ENCODE measurements around the gene CCDC74A. TPM values are rescaled to one million over a fixed set of nuclear protein-coding genes. Genes with fewer than 3 reads are reported as not detected.

CCDC74A gene
- total and polyA plus RNA-seq, 5 donors from 2014 or later, result 0.29 to 0.49 (median 0.31) TPM; not detected in 2

DNA sequence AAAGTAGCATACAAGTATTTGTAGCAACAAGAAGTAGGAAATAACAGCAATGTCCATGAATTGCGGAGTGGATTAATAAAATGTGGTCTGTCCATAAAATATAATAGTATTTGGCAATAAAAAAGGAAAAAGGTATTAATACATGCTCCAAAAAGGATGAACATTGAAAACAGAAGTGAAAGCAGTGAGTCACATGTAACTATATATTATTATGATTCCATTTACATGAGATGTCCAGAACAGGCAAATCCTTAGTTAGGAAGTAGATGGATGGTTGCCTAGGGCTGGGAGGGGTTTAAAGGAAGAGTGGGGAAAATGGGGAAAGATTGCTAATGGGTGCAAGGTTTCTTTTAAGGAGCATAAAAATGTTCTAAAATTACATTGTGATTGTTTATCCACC, 44.5 kb downstream of the CCDC74A start:
- H3K36me3 Mint-ChIP-seq, result no peaks in the 10 kb centered on the region
- Histone ChIP-seq H3K36me3 (ENCODE audit: control insufficient read depth, insufficient read depth, low read length) (no peaks in the 10 kb centered on the region), H3K27me3 (ENCODE audit: control insufficient read depth, insufficient read depth, low read length) (no peaks in the 10 kb centered on the region), H3K4me3 (ENCODE audit: low read depth, low read length) (no peak overlapping the region), H3K9me3 (ENCODE audit: control insufficient read depth in 2 of 2, low read length in 2 of 2) (no peaks in the 10 kb centered on the region), H3K27ac (ENCODE audit: insufficient read depth, low read length, poor library complexity, severe bottlenecking) (no peak overlapping the region), H3K4me1 (ENCODE audit: control insufficient read depth, insufficient read depth, low read length, poor library complexity, severe bottlenecking) (no peaks in the 10 kb centered on the region)
- DNase-seq (no peak), ATAC-seq (ENCODE audit: low read depth in 2 of 2) (no peak)
- H3K27ac Mint-ChIP-seq, result no peak overlapping the region
- H3K27me3 Mint-ChIP-seq, result peaks cover 13% of the 10 kb centered on the region
- H3K4me1 Mint-ChIP-seq, result no peaks in the 10 kb centered on the region
- peaks cover 0 to 1% (median 0%) of the 10 kb centered on the region in 7 donors for H3K9me3 Mint-ChIP-seq
- no peak overlapping the region for H3K4me3 Mint-ChIP-seq

DNA sequence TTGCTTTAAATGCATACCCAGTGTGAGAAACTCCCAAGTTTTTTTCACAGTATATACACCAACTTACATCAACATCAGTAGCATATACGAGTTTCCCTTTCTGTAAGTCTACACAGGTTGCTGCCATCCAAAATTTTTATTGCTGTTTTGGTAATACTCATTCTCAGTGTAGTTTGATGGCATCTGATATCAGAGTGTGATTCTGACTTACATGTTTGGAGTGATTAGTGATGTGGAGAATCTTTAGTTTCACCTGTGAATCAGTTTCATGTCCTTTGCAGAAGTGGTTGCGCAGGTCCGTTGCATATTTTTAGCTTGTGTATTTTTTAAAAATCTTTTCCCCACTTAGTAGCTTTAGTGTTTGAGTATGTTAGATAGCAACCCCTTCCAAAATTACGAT, 50.1 kb downstream of the CCDC74A start:
- H3K4me3 ChIP-seq (ENCODE audit: low read depth, low read length), result no peak overlapping the region
- H3K27ac ChIP-seq (ENCODE audit: insufficient read depth, low read length, poor library complexity, severe bottlenecking), result no peak overlapping the region
- DNase-seq, result no peak
- H3K27me3 Mint-ChIP-seq, result peaks cover 20% of the 10 kb centered on the region
- ATAC-seq (ENCODE audit: low read depth in 2 of 2), result no peak
- no peaks in the 10 kb centered on the region for H3K4me1 Mint-ChIP-seq
- no peaks in the 10 kb centered on the region for H3K4me1 ChIP-seq (ENCODE audit: control insufficient read depth, insufficient read depth, low read length, poor library complexity, severe bottlenecking)
- no peaks in the 10 kb centered on the region for H3K27me3 ChIP-seq (ENCODE audit: control insufficient read depth, insufficient read depth, low read length)
- H3K36me3 ChIP-seq (ENCODE audit: control insufficient read depth, insufficient read depth, low read length), result no peaks in the 10 kb centered on the region
- H3K27ac Mint-ChIP-seq, result no peak overlapping the region
- H3K9me3 Mint-ChIP-seq, result peaks cover 0 to 4% (median 0%) of the 10 kb centered on the region in 7 donors
- no peaks in the 10 kb centered on the region for H3K36me3 Mint-ChIP-seq
- no peak overlapping the region for H3K4me3 Mint-ChIP-seq
- H3K9me3 ChIP-seq (ENCODE audit: control insufficient read depth in 2 of 2, low read length in 2 of 2), result no peaks in the 10 kb centered on the region

DNA sequence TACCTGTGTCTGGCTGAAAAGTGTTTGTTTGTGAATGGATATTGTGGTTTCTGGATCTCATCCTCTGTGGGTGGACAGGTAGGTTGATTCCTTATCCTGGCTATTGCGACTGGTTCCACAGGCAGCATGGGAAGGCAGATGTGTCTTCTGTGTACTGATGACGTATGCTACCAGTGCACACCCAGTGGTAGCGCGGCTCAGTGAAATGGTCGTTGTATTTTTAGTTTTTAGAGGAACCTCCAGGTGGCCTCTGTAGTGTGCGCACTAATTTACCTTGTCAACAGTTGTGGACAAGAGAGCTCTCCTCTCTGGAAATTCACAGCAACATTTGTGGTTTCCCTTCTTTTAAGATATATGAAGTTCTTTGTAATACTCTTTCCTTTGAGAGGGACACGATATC, 52.5 kb downstream of the CCDC74A start:
- no peak overlapping the region for H3K27ac ChIP-seq (ENCODE audit: insufficient read depth, low read length, poor library complexity, severe bottlenecking)
- Mint-ChIP-seq H3K27me3 (peaks cover 9% of the 10 kb centered on the region), H3K4me1 (no peaks in the 10 kb centered on the region), H3K27ac (no peak overlapping the region), H3K9me3 (peaks cover 0 to 4% (median 0%) of the 10 kb centered on the region in 7 donors), H3K4me3 (no peak overlapping the region), H3K36me3 (no peaks in the 10 kb centered on the region)
- ATAC-seq (ENCODE audit: low read depth in 2 of 2) (no peak), DNase-seq (no peak)
- H3K9me3 ChIP-seq (ENCODE audit: control insufficient read depth in 2 of 2, low read length in 2 of 2), result no peaks in the 10 kb centered on the region
- H3K27me3 ChIP-seq (ENCODE audit: control insufficient read depth, insufficient read depth, low read length), result no peaks in the 10 kb centered on the region
- H3K36me3 ChIP-seq (ENCODE audit: control insufficient read depth, insufficient read depth, low read length), result no peaks in the 10 kb centered on the region
- no peak overlapping the region for H3K4me3 ChIP-seq (ENCODE audit: low read depth, low read length)
- no peaks in the 10 kb centered on the region for H3K4me1 ChIP-seq (ENCODE audit: control insufficient read depth, insufficient read depth, low read length, poor library complexity, severe bottlenecking)

Other genes starting within 250 kb of the CCDC74A start
- gene RAB6D, start 163.7 kb upstream of the CCDC74A start, total RNA-seq, result not detected
- gene RAB6D, start 163.7 kb upstream of the CCDC74A start, polyA plus RNA-seq, result under 1 TPM in 1 of 4 donors, not detected in 3; 0.06 TPM
- gene TUBA3D, start 51.8 kb upstream of the CCDC74A start, total RNA-seq, result not detected
- not detected for gene TUBA3D, start 51.8 kb upstream of the CCDC74A start, polyA plus RNA-seq
- gene MZT2A, start 35.5 kb upstream of the CCDC74A start, total RNA-seq, result 97.9 TPM
- gene MZT2A, start 35.5 kb upstream of the CCDC74A start, polyA plus RNA-seq, result 100 to 1,000 TPM; 114 to 201 (median 151) TPM

All from CD4-positive, CD25-positive, alpha-beta regulatory T cell (primary cell).